Measurements from ENCODE around the gene ROGDI.

Gene ROGDI

DNA sequence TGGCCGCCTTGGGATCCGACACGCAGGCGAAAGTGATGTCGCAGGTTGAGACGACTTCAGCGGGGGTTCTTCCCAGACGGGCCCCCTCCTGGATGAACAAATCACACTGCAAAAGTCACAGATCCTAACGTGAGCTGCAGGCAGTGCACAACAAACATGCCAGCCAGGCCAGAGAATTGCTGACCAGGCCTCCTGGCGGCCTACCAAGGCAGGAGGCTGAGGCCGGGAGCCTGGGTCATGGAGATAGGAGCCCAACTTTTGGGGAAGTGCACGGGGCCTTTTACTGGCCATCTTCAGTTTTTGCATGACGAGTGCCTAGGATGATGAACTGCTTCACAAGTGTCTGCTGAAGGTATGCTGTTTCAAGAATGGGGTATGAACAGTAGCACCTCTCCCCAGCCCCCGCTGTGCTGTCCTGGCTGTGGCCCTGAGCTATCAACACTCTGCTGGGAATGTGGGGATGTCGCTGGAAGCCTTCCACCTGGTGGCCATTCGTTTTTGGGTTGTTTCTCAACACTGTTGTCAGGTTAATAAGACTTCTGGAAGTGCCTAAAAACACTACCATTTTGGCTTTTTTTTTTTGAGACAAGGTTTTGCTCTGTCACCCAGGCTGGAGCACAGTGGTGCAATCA is 12.2 kb upstream of the ROGDI start:
- DNase-seq (ENCODE audit: extremely low read depth in 1 of 2, low read depth in 1 of 2) = no peak

- DNase-seq (ENCODE audit: extremely low read depth in 1 of 2, low read depth in 1 of 2) = no peak
Measured at GRCh38 chr16:4814046-4814445, 11.6 kb upstream of the ROGDI start.

- no peak for DNase-seq (ENCODE audit: extremely low read depth in 1 of 2, low read depth in 1 of 2)
Measured at GRCh38 chr16:4813251-4814003, 11.0 kb upstream of the ROGDI start.

DNA sequence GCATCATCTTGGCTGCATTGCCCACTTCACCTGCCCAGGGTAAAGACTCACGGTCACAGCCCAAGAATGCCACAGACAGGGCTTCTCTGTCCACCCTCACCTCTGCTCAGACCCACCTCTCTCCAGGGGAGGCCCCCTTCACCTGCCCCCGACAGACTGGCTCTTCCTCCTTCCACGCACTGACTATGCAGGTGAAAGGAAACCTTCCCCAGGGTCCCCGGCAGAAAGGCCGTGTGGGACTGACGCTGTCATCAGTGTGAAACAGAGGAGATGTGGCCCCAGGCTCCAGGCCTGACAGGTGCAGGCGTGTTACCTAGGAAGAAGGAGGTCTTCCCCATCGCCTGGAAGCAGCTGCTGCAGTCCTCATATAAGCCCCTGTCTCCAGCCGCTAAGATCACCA is 9.3 kb upstream of the ROGDI start:
- no peak for DNase-seq (ENCODE audit: extremely low read depth in 1 of 2, low read depth in 1 of 2)

DNA sequence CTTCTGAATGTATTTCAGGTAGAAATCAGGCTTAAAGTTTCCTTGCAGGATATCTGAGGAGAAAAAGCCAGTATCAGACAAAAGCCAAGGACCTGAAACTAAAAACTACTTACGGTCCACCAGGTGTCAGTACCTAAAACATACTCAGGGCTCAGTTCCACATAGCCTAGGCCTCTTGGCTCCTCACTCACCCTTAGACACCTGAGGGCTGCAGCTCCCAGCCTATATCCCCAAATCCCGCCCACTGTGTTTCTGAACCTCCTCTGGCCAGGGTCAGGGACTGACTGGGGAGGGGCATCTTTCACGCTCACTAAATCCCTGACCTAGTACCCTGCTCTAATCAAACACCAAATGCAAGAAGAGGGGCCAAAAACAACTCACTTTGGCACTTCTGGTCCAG is 8.8 kb upstream of the ROGDI start:
- DNase-seq (ENCODE audit: extremely low read depth in 1 of 2, low read depth in 1 of 2) = no peak

DNA sequence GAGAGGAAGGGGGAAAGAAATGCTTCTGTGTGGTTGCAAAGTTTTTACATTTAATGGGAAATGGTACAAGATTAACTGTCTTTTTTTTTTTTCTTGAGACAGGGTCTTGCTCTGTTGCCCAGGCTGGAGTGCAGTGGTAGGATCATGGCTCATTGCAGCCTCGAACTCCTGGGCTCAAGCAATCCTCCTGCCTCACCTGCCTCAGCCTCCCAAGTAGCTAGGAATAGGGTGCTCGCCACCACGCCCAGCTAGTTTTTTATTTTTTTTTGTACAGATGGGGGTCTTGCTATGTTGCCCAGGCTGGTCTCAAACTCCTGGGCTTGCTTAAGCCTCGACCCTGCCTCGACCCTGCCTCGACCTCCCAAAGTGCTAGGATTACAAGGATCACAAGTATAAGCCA is 3.8 kb upstream of the ROGDI start:
- no peak for DNase-seq (ENCODE audit: extremely low read depth in 1 of 2, low read depth in 1 of 2)

DNA sequence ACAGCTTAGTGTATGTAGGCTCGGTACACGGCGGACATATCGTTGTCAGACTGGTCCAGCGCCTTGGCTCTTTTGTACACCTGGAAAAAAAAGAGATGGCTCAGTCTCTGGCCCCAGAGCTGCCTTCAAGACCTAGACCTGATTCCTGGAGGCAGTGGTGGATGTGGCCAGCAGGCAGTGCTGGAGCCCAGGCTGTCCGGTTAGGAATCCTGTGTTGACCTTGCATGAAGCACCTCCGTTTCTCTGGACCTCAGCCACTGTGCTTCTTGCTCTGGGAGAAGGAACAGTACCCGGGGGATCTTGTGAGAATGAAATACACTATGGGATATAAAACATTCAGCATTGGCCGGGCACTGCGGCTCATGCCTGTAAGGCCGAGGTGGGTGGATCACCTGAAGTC is 2.8 kb upstream of the ROGDI start:
- no peak for DNase-seq (ENCODE audit: extremely low read depth in 1 of 2, low read depth in 1 of 2)

DNA sequence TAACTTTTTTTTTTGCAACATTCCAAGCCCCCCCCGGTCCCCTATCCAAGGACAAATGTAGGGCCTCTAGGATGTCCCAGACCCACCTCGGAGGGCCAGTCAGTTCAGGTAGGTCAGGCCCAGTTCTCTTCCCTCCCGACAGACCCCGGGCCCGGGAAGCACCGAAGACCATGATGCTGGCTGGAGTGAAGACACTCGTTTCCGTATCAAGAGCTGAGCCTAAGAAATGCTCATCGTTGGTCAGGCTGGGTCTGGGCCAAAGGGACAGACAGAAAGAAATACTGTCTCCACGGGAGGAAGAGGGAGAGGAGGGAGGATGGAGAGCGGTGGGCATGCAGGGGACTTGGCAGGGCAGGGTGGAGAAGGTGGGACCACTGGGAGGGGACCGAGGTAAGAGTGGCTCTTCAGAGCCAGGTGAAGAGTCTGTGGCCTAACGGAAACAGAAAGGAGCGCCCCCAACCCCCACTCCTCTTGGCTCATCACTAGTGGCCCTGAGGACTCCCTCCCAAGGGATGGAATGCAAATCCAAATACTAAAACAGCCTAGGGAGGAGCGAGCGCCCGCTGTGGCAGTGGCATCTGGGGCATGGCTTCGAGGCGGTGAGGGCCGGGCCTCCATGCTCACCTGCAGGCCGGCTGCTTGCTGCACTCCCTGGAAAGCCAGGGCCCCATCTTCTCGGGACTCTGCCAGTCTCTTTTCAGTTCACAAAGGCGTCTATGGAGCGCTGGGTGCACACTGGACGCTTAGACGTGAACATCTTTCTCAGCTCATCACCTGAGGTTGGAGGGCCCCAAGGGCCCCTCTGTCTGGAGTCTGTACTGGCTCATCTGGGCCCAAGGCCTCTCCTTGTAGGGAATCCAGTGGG is 1.7 kb upstream of the ROGDI start:
- no peak for DNase-seq (ENCODE audit: extremely low read depth in 1 of 2, low read depth in 1 of 2)

- DNase-seq (ENCODE audit: extremely low read depth in 1 of 2, low read depth in 1 of 2) = no peak
Measured at GRCh38 chr16:4803401-4803844, 990 bp upstream of the ROGDI start.

- peak; percentile 59 to 83 for DNase-seq (ENCODE audit: extremely low read depth in 1 of 2, low read depth in 1 of 2)
Measured at GRCh38 chr16:4802659-4803287, 340 bp upstream of the ROGDI start.

- DNase-seq (ENCODE audit: extremely low read depth in 1 of 2, low read depth in 1 of 2) = no peak
Measured at GRCh38 chr16:4801051-4801961, 1.1 kb downstream of the ROGDI start.

GRCh38 chr16:4800290-4801041 is 2.0 kb downstream of the ROGDI start:
- no peak for DNase-seq (ENCODE audit: extremely low read depth in 1 of 2, low read depth in 1 of 2)

DNA sequence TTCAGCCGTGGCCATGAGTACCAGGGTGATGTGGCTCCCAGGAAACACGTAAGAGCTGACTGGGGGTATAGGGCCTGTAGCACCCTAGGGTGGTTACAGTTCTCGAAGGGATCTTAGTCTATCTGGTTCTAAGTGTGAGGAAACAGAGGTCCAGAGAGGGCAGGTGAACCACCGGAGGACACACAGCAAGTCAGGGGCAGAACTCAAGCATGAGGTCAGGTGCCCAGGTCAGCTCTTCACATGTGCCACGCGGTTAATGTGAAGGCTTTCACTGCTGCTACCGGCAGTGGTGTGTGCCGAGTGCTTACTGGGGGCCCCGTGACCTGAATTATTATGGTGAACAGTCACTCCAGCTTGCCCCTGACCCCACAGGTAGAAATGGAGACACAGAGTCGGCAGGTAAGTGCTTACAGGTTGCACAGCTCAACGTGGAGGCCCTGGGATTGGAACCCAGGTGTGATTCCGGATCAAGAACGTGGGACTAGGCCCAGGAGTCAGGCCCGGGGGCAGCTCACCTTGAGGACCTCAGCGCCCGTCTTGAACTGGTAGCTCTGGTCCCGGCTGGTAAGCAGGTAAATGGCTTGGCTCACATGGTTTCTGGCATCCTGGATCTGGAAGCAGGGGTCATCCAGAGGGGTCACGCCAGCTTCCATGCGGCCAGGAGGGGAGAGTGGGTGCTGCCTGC is 3.1 kb downstream of the ROGDI start:
- no peak for DNase-seq (ENCODE audit: extremely low read depth in 1 of 2, low read depth in 1 of 2)

GRCh38 chr16:4798456-4798855 is 4.0 kb downstream of the ROGDI start:
- DNase-seq (ENCODE audit: extremely low read depth in 1 of 2, low read depth in 1 of 2) = no peak

DNA sequence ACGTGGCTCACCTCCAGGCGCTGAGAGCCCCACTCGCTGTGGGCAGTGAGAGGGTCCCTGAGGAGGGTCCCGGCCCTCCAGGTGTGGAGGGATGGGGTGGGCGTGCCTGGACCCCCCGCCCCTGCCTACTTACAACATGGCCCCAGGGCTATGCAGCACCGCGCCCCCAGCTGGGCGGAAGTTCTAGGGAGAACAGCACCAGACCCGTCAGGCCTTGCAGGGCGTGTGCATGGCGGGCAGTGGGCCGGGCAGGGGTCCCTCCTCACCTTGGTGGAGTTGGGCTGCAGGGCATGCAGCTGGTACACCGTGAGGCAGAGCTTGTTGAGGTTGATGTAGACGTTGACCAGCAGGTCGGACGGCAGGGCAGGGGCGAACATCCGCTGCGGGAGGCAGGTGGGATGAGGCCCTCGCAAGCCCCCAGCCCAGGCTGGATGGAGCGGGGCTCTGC is 4.6 kb downstream of the ROGDI start:
- DNase-seq (ENCODE audit: extremely low read depth in 1 of 2, low read depth in 1 of 2) = no peak

DNA sequence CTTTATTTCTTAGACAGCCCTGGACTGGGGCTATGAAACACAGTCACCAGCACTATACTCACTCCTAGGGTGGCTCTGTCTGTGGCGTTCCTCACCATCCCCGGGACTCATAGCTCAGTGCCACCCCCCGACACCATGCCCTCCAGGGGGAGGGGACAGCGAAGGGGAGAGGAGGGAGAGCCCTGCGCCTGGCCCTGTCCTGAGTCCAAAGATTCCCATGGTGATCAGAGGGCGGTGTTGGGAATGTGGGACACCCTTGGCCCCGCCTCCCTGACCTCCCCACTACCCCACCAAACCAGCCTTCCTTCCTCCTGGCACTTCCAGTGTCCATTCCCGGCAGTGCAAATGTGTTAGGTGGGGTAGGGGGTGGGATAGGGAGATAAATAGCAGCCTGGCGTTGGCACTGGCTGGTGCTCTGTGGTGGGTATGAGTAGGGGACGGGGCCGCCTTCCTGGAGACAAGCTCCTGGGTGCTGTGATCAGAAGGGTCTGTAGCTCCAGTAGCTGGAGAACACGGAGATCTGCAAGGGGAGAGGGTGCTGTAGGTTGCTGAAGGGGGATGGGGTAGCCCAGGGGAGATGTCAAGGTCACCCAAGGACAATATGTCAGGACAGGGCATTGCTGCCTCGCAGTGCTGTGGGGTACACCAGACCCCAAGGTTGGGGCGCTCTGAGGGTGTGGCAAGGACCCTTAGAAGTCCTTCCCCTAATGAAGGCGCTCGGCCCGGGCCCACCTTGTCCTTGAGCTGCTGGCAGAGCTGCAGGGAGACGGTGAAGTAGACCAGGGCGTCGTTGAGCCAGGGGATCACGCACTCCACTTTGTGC is 5.2 kb downstream of the ROGDI start:
- DNase-seq (ENCODE audit: extremely low read depth in 1 of 2, low read depth in 1 of 2) = no peak

DNA sequence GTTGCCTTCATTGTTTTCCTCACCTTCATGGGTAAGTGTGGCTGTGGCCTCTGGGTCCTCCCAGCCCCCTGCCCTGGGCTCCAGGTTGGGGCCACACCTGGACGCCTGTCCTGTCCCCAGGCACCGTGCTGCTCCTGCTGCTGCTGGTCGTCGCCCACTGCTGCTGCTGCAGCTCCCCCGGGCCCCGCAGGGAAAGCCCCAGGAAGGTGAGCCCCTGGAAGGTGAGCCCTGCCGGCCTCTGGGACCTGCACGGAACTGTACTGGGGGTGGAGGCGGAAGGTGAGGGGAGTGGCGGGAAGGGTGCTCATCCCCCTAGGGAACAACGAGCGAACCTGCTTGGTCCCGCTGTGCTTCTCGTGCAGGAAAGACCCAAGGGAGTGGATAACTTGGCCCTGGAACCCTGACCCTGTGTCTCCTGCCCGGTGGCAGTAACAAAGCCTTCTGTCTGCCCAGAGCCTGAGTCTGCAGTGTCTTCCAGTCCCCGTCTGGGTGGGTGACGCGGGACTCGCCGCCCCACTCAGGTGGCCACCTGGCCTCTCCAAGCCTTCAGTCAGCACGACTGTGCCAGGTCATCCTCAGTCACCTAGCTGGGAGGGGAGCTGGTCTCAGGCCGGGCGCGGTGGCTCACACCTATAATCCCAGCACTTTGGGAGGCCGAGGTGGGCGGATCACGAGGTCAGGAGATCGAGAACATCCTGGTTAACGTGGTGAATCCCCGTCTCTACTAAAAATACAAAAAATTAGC is 6.4 kb downstream of the ROGDI start:
- DNase-seq (ENCODE audit: extremely low read depth in 1 of 2, low read depth in 1 of 2) = no peak
